GM18870 (cell line): ENCODE data around the gene TPP1.

Experiments
- ATAC-seq: cut with Tn5 transposase; IDR thresholded peaks from one replicate; pipeline ENCODE4 v1.9.1; 2021; ENCODE audit warnings: moderate library complexity; ENCODE audit not compliant: unreplicated experiment

Gene TPP1

GRCh38 chr11:6566704-6567370 is 52.4 kb downstream of the TPP1 start:
- ATAC-seq, result no peak

DNA sequence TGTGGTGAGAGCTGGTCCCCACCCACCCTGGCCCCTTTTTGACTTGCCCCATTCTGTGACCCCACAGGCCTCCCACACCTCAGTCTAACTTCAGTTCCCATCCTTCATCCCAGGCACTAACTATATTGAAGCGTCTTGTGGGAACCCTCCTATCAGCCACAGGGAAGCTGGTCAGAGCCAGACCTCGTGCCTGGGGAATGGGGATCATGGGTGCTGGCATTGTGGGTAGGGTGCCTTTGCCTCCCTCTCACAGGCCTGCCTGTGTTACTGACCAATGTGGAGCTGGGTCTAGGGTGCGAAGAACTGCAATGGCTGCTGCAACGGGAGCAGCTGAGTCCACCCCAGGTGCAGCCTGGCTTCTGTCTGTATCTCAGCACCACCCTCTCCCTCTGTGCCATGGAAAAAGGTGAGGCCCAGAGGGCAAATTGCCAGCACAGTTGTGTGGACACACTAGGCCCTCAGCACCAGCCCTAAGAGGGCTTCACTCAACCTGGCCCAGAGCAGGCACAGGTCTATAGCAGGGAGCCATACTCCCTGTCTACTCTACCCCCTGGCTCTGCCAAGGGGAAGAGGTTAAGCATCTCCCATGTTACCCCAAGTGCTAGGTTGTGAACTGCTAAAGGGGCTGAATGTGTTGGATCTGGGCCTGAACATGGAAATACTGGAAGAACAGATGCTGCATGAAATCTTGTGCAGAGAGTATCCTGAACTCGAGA is 53.1 kb downstream of the TPP1 start:
- no peak for ATAC-seq

GRCh38 chr11:6565325-6565724 is 53.9 kb downstream of the TPP1 start:
- no peak for ATAC-seq

- no peak for ATAC-seq
Measured at GRCh38 chr11:6563667-6564066, 55.6 kb downstream of the TPP1 start.

GRCh38 chr11:6563121-6563619 is 56.1 kb downstream of the TPP1 start:
- ATAC-seq, result no peak
